ENCODE measurements around the gene MPRIP. TPM values are rescaled to one million over a fixed set of nuclear protein-coding genes. Genes with fewer than 3 reads are reported as not detected.

The MPRIP gene
- total and polyA plus RNA-seq, 4 donors = 87.7 to 186 (median 162) TPM

- no peak for DNase-seq (ENCODE audit: low read depth in 4 of 6, low spot score in 6 of 6)
- Histone ChIP-seq H3K9me3 (ENCODE audit: control insufficient read depth, insufficient read depth, low read length) (no peaks in the 10 kb centered on the region), H3K36me3 (ENCODE audit: control insufficient read depth, insufficient read depth, low read length) (peaks cover 39% of the 10 kb centered on the region), H3K4me1 (ENCODE audit: control insufficient read depth, insufficient read depth, low read length) (peaks cover 48% of the 10 kb centered on the region), H3K4me3 (ENCODE audit: low read depth, low read length) (no peak overlapping the region), H3K27ac (ENCODE audit: low read depth, low read length) (no peak overlapping the region), H3K27me3 (ENCODE audit: control insufficient read depth, insufficient read depth, low read length) (no peaks in the 10 kb centered on the region)
- 88% methylated on average over 6 of the region's 8 CpGs for WGBS (ENCODE audit: insufficient coverage)
Observed at GRCh38 chr17:17056156-17056539, 13.9 kb downstream of the MPRIP start.

DNA sequence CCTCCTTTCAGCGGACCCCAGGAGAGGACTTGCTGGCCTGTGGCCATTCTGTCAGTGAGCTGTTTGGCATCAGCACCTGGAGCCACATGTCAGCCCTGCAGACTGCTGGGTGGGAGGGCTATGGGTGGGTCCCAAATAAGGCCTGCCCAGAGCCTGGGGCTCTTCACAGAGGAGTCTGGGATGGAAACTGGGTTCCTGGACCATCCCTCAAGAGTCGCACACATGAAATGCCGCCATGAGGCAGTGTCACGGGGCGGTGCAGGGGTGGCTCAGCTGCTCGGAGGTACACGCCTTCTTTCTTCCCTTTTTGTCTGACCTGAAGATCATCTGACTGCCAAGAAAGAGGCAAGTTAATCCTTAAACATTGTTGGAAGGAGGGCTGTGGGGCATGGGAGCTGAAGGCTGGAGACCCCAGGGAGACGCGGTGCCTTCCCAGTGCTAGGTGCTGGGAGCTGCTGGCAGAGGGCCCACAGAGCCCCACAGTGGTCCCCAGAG lies 14.8 kb downstream of the MPRIP start:
- Histone ChIP-seq H3K27ac (ENCODE audit: low read depth, low read length) (no peak overlapping the region), H3K27me3 (ENCODE audit: control insufficient read depth, insufficient read depth, low read length) (no peaks in the 10 kb centered on the region), H3K9me3 (ENCODE audit: control insufficient read depth, insufficient read depth, low read length) (no peaks in the 10 kb centered on the region), H3K36me3 (ENCODE audit: control insufficient read depth, insufficient read depth, low read length) (peaks cover 37% of the 10 kb centered on the region), H3K4me1 (ENCODE audit: control insufficient read depth, insufficient read depth, low read length) (peaks cover 40% of the 10 kb centered on the region), H3K4me3 (ENCODE audit: low read depth, low read length) (no peak overlapping the region)
- 92% methylated on average over 9 of the region's 9 CpGs for WGBS (ENCODE audit: insufficient coverage)
- DNase-seq (ENCODE audit: low read depth in 4 of 6, low spot score in 6 of 6) = no peak

DNA sequence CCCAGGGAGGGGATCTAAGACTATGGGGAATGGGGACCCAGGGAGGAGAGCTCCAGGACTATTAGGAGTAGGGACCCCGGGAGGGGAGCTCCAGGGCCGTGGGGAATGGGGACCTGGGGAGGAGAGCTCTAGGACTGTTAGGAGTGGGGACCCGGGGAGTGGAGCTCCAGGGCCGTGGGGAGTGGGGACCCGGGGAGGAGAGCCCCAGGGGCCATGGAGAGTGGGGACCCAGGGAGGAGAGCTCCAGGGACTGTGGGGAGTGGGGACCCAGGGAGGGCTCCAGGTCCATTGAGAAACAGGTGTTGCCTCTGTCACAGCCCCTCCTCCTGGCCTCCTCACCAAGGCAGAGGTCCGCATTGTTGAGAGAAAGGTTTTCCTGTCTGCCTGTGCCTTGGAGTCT lies 16.0 kb downstream of the MPRIP start:
- H3K4me3 ChIP-seq (ENCODE audit: low read depth, low read length) = no peak overlapping the region
- H3K36me3 ChIP-seq (ENCODE audit: control insufficient read depth, insufficient read depth, low read length) = peaks cover 39% of the 10 kb centered on the region
- no peak for DNase-seq (ENCODE audit: low read depth in 4 of 6, low spot score in 6 of 6)
- H3K4me1 ChIP-seq (ENCODE audit: control insufficient read depth, insufficient read depth, low read length) = peaks cover 39% of the 10 kb centered on the region
- WGBS (ENCODE audit: insufficient coverage) = 91% methylated on average over 5 of the region's 6 CpGs
- H3K27ac ChIP-seq (ENCODE audit: low read depth, low read length) = no peak overlapping the region
- H3K9me3 ChIP-seq (ENCODE audit: control insufficient read depth, insufficient read depth, low read length) = no peaks in the 10 kb centered on the region
- H3K27me3 ChIP-seq (ENCODE audit: control insufficient read depth, insufficient read depth, low read length) = no peaks in the 10 kb centered on the region

GRCh38 chr17:17059301-17059890 lies 17.1 kb downstream of the MPRIP start:
- Histone ChIP-seq H3K9me3 (ENCODE audit: control insufficient read depth, insufficient read depth, low read length) (no peaks in the 10 kb centered on the region), H3K27ac (ENCODE audit: low read depth, low read length) (no peak overlapping the region), H3K4me3 (ENCODE audit: low read depth, low read length) (no peak overlapping the region), H3K4me1 (ENCODE audit: control insufficient read depth, insufficient read depth, low read length) (peaks cover 42% of the 10 kb centered on the region), H3K36me3 (ENCODE audit: control insufficient read depth, insufficient read depth, low read length) (peaks cover 45% of the 10 kb centered on the region), H3K27me3 (ENCODE audit: control insufficient read depth, insufficient read depth, low read length) (no peaks in the 10 kb centered on the region)
- DNase-seq (ENCODE audit: low read depth in 4 of 6, low spot score in 6 of 6) = no peak
- 84% methylated on average over 9 of the region's 10 CpGs for WGBS (ENCODE audit: insufficient coverage)

DNA sequence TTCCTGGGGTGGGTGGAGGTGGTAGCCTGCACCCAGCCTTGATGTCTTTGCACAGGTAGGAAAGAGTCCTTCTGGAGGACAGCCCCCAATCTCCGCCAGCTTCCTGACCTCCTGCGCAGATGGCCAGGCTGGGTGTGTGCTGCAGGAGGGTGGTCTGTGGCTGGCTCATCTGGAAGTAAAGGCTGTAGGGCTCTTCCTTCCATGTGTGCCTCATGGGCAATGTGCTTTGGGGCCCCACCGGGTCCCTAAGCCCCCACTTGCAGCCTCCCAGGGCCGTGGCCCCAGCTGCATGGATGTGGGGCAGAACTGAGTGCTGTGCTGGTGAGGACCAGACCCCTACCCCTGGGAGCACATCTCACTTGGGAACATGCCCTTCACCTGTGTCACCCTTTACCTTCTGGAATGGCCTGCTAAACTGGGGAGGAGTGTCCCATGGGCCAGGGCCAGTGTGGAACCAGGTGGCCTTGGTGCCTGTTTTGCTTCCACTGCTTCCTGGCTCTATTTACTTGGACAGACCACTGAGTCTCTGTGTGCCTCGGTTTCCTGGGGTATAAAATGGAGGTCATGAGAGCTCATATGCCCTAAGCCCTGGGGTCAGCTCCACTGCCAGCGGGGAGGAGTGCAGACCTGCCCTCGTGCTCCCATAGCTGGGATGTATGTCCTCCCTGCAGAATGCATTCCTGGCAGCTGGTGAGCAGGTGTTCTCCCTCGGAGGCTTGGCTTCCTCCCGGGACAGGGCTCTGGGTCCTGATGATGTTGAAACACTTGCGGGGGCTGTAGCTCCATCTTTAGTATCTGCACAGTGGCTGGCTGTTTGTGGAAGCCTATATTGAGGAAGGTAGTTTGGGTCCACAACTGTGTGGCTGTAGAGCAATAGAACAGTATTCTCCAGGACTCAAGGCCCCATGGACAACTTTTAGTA lies 18.0 kb downstream of the MPRIP start:
- no peak overlapping the region for H3K4me3 ChIP-seq (ENCODE audit: low read depth, low read length)
- no peaks in the 10 kb centered on the region for H3K9me3 ChIP-seq (ENCODE audit: control insufficient read depth, insufficient read depth, low read length)
- no peak overlapping the region for H3K27ac ChIP-seq (ENCODE audit: low read depth, low read length)
- peaks cover 39% of the 10 kb centered on the region for H3K4me1 ChIP-seq (ENCODE audit: control insufficient read depth, insufficient read depth, low read length)
- WGBS (ENCODE audit: insufficient coverage) = 81% methylated on average over 7 of the region's 10 CpGs
- no peak for DNase-seq (ENCODE audit: low read depth in 4 of 6, low spot score in 6 of 6)
- H3K36me3 ChIP-seq (ENCODE audit: control insufficient read depth, insufficient read depth, low read length) = peaks cover 45% of the 10 kb centered on the region
- H3K27me3 ChIP-seq (ENCODE audit: control insufficient read depth, insufficient read depth, low read length) = no peaks in the 10 kb centered on the region

GRCh38 chr17:17060930-17061329 lies 18.7 kb downstream of the MPRIP start:
- Histone ChIP-seq H3K27me3 (ENCODE audit: control insufficient read depth, insufficient read depth, low read length) (no peaks in the 10 kb centered on the region), H3K9me3 (ENCODE audit: control insufficient read depth, insufficient read depth, low read length) (no peaks in the 10 kb centered on the region), H3K4me1 (ENCODE audit: control insufficient read depth, insufficient read depth, low read length) (peaks cover 32% of the 10 kb centered on the region), H3K36me3 (ENCODE audit: control insufficient read depth, insufficient read depth, low read length) (peaks cover 45% of the 10 kb centered on the region), H3K4me3 (ENCODE audit: low read depth, low read length) (no peak overlapping the region), H3K27ac (ENCODE audit: low read depth, low read length) (no peak overlapping the region)
- WGBS (ENCODE audit: insufficient coverage) = 83% methylated on average over 5 of the region's 5 CpGs
- DNase-seq (ENCODE audit: low read depth in 4 of 6, low spot score in 6 of 6) = no peak

GRCh38 chr17:17061516-17061915 lies 19.3 kb downstream of the MPRIP start:
- Histone ChIP-seq H3K27me3 (ENCODE audit: control insufficient read depth, insufficient read depth, low read length) (no peaks in the 10 kb centered on the region), H3K9me3 (ENCODE audit: control insufficient read depth, insufficient read depth, low read length) (no peaks in the 10 kb centered on the region), H3K36me3 (ENCODE audit: control insufficient read depth, insufficient read depth, low read length) (peaks cover 43% of the 10 kb centered on the region), H3K27ac (ENCODE audit: low read depth, low read length) (no peak overlapping the region), H3K4me1 (ENCODE audit: control insufficient read depth, insufficient read depth, low read length) (peaks cover 27% of the 10 kb centered on the region), H3K4me3 (ENCODE audit: low read depth, low read length) (no peak overlapping the region)
- WGBS (ENCODE audit: insufficient coverage) = 96% methylated on average over 3 of the region's 3 CpGs
- no peak for DNase-seq (ENCODE audit: low read depth in 4 of 6, low spot score in 6 of 6)

DNA sequence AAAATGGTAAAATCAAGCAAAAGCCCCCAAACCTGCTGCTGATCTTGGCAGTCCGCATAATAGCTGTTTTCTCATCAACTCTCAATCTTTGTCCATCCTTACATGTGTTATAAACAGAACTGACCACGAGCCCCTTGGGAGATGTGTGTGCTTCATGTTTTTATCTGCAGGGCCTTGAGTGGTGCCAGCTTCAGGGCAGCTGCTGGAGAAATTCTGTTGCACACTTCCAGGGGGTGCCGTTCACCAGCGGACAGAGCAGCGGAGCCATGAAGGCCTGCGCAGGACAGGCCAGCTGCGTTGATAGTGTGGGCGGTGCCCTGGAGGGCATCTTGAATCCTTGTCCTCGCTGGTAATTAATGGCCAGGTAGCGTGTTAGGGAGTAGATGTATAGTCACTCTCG lies 20.1 kb downstream of the MPRIP start:
- no peak overlapping the region for H3K27ac ChIP-seq (ENCODE audit: low read depth, low read length)
- H3K36me3 ChIP-seq (ENCODE audit: control insufficient read depth, insufficient read depth, low read length) = peaks cover 38% of the 10 kb centered on the region
- no peak for DNase-seq (ENCODE audit: low read depth in 4 of 6, low spot score in 6 of 6)
- 90% methylated on average over 9 of the region's 11 CpGs for WGBS (ENCODE audit: insufficient coverage)
- H3K4me1 ChIP-seq (ENCODE audit: control insufficient read depth, insufficient read depth, low read length) = peaks cover 23% of the 10 kb centered on the region
- H3K4me3 ChIP-seq (ENCODE audit: low read depth, low read length) = no peak overlapping the region
- no peaks in the 10 kb centered on the region for H3K9me3 ChIP-seq (ENCODE audit: control insufficient read depth, insufficient read depth, low read length)
- no peaks in the 10 kb centered on the region for H3K27me3 ChIP-seq (ENCODE audit: control insufficient read depth, insufficient read depth, low read length)

- 83% methylated on average over 7 of the region's 7 CpGs for WGBS (ENCODE audit: insufficient coverage)
- Histone ChIP-seq H3K27ac (ENCODE audit: low read depth, low read length) (no peak overlapping the region), H3K9me3 (ENCODE audit: control insufficient read depth, insufficient read depth, low read length) (no peaks in the 10 kb centered on the region), H3K4me1 (ENCODE audit: control insufficient read depth, insufficient read depth, low read length) (peaks cover 22% of the 10 kb centered on the region), H3K36me3 (ENCODE audit: control insufficient read depth, insufficient read depth, low read length) (peaks cover 35% of the 10 kb centered on the region), H3K27me3 (ENCODE audit: control insufficient read depth, insufficient read depth, low read length) (no peaks in the 10 kb centered on the region), H3K4me3 (ENCODE audit: low read depth, low read length) (no peak overlapping the region)
- no peak for DNase-seq (ENCODE audit: low read depth in 4 of 6, low spot score in 6 of 6)
Observed at GRCh38 chr17:17062866-17063265, 20.6 kb downstream of the MPRIP start.
